ENCODE measurements around the gene CEP170B.

- TF ChIP-seq MAX (IDR thresholded peaks at IDR 0.05), result no peak
- TF ChIP-seq YY1 (IDR thresholded peaks at IDR 0.05; ENCODE audit: low read depth), result no peak
- TF ChIP-seq TEAD4 (IDR thresholded peaks at IDR 0.05), result no peak
- no peak for TF ChIP-seq REST (IDR thresholded peaks at IDR 0.05; ENCODE audit: low read depth)
- no peak for TF ChIP-seq EP300 (IDR thresholded peaks at IDR 0.05; ENCODE audit: borderline replicate concordance)
- TF ChIP-seq TCF12 (IDR thresholded peaks at IDR 0.05; ENCODE audit: low read depth), result no peak
- no peak for TF ChIP-seq ZBTB7A (IDR thresholded peaks at IDR 0.05; ENCODE audit: low read depth)
Observed at GRCh38 chr14:104933746-104934733, 69.0 kb downstream of the CEP170B start.
